ENCODE data around the gene CADPS2. TPM values are rescaled to one million over a fixed set of nuclear protein-coding genes. Genes with fewer than 3 reads are reported as not detected.

CADPS2 gene
- total RNA-seq, 8 experiments from 2014 or later, result 1.3 to 89.1 (median 3.1) TPM

DNA sequence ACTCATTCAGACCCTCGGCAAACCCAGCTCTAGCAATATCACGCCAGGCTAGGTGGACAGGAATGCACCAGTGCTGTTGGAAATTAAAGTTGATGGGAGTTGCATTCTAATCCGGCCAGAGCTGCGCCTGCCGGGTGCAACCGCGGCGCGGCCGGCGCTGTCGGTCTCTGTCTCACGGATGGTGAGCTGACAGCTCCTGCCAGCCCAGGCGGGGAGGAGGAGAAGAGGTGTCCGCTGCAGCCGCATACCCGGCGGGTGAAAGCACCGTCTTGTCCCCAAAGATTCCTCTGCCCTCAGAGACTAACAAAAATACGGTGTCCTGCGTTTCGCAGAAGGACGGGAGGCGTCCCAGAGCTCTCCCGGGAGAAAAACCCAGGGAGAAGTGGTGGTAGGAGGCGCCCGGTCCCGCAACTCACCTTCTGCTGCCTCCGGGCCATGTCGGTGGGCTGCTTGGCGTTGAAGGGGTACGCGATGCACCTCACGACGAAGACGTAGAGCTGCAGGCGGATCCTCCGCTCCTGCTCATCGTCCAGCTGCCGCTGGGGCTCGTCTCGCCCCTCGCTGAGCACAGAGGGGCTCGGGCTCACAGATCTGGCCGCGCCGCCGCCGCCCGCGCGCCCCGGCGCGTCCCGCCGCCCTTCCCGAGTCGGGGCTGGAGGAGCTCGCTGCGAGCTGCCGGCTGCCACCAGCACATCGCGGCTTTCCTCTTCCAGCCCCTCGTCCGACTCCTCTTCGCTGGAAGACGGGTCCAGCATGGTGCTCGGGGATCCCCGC, 490 bp downstream of the CADPS2 start:
- peak overlapping the region; percentile 19 to 75 for H3K27ac ChIP-seq
- no peaks in the 10 kb centered on the region for H3K4me1 ChIP-seq (replicated peaks in 1 of 2)
- peak; percentile 45 to 77 (median 50) for ATAC-seq (replicated peaks in 6 of 8)
- in situ Hi-C loops (cut with MboI; ENCODE audit: low pct_unique_long_range_greater_than_20kb in 2 of 9, low sequenced_read_pairs in 9 of 9, unreplicated experiment in 9 of 9), result loop anchor here in 1 of 9 experiments (25.0 kb wide), 1 partner anchor 277 kb away; no protein-coding TSS in a partner anchor
- WGBS, 10 experiments, result 0 to 8% (median 1%) methylated on average over 1 to 13 of the region's 70 CpGs; no CpG with 5 or more reads in 3 of the 10 experiments
- peak overlapping the region; percentile 69 to 84 (median 76) for H3K4me3 ChIP-seq

GRCh38 chr7:122884186-122884585, 2.1 kb downstream of the CADPS2 start:
- Histone ChIP-seq H3K4me1 (replicated peaks in 1 of 2) (no peaks in the 10 kb centered on the region), H3K4me3 (no peak overlapping the region), H3K27ac (no peak overlapping the region)
- in situ Hi-C loops (cut with MboI; ENCODE audit: low pct_unique_long_range_greater_than_20kb in 2 of 9, low sequenced_read_pairs in 9 of 9, unreplicated experiment in 9 of 9), result loop anchor here in 1 of 9 experiments (25.0 kb wide), 1 partner anchor 278 kb away; no protein-coding TSS in a partner anchor
- WGBS, 10 experiments, result 14 to 70% (median 40%) methylated on average over 1 to 4 of the region's 4 CpGs; no CpG with 5 or more reads in 3 of the 10 experiments
- no peak for ATAC-seq (replicated peaks in 6 of 8)

- in situ Hi-C loops (cut with MboI; ENCODE audit: low pct_unique_long_range_greater_than_20kb in 2 of 9, low sequenced_read_pairs in 9 of 9, unreplicated experiment in 9 of 9), result loop anchor here in 1 of 9 experiments (25.0 kb wide), 1 partner anchor 279 kb away; no protein-coding TSS in a partner anchor
- ATAC-seq (replicated peaks in 6 of 8), result no peak
- Histone ChIP-seq H3K4me3 (no peak overlapping the region), H3K27ac (no peak overlapping the region), H3K4me1 (replicated peaks in 1 of 2) (no peaks in the 10 kb centered on the region)
- 39 to 100% (median 75%) methylated on average over 1 to 3 of the region's 3 CpGs for WGBS, 10 experiments
These were observed 3.1 kb downstream of the CADPS2 start for GRCh38 chr7:122883049-122883680.

DNA sequence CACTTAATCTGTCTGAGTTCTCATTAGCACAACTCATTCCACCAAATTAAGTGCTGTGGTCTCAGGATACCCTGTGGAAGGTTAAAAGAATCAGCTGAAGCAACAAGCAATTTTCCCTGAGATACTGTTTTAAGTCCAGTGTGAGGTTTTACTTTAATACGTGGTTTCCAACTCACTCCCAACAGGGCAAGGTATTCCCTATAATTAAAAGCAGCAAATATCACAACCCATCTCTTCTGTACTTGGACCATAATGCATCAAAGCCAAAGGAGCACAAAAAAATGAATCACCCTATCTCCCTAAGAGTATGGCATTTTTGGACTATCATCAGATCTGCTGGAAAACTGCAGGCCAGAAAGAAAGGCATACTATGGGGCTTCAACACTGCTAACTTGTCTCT, 4.9 kb downstream of the CADPS2 start:
- in situ Hi-C loops (cut with MboI; ENCODE audit: low pct_unique_long_range_greater_than_20kb in 2 of 9, low sequenced_read_pairs in 9 of 9, unreplicated experiment in 9 of 9), result loop anchor here in 1 of 9 experiments (25.0 kb wide), 1 partner anchor 281 kb away; no protein-coding TSS in a partner anchor
- H3K27ac ChIP-seq, result no peak overlapping the region
- no peak for ATAC-seq (replicated peaks in 6 of 8)
- WGBS, 10 experiments, result 29 to 100% (median 85%) methylated on average over 1 of the region's 1 CpG; no CpG with 5 or more reads in 2 of the 10 experiments
- no peaks in the 10 kb centered on the region for H3K4me1 ChIP-seq (replicated peaks in 1 of 2)
- no peak overlapping the region for H3K4me3 ChIP-seq

- in situ Hi-C loops (cut with MboI; ENCODE audit: low pct_unique_long_range_greater_than_20kb in 2 of 9, low sequenced_read_pairs in 9 of 9, unreplicated experiment in 9 of 9), result no loop called here
- ATAC-seq (replicated peaks in 6 of 8), result no peak
- H3K4me3 ChIP-seq, result no peak overlapping the region
- H3K4me1 ChIP-seq (replicated peaks in 1 of 2), result no peaks in the 10 kb centered on the region
- no peak overlapping the region for H3K27ac ChIP-seq
- WGBS, 10 experiments, result 9 to 100% (median 91%) methylated on average over 1 of the region's 1 CpG; no CpG with 5 or more reads in 2 of the 10 experiments
These were observed 17.0 kb downstream of the CADPS2 start for GRCh38 chr7:122869260-122869659.

DNA sequence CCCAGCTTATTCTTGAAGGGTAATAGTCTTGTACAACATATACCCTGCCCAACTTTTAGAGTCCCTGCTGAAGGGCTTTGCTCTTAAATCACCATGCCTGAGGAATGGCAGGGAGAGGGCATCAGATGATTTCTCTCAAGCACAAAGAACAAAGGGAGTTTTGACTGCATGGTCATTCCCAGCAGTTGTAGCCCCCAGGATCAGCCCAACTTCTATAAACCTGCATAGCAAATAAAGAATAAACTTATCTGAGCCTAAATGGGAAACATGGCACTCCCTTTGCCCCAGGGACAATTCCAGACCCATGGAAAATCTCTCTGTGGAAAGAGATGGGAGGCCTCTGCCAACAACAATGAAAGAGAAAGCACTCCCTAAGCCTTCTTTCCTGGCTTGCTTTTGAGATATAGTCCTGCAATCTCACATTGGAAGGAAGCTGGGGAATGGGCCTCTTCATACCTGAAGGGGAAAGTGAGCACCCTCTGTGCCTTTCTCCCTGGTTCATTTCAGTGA, 18.7 kb downstream of the CADPS2 start:
- in situ Hi-C loops (cut with MboI; ENCODE audit: low pct_unique_long_range_greater_than_20kb in 2 of 9, low sequenced_read_pairs in 9 of 9, unreplicated experiment in 9 of 9), result no loop called here
- Histone ChIP-seq H3K27ac (no peak overlapping the region), H3K4me1 (replicated peaks in 1 of 2) (no peaks in the 10 kb centered on the region), H3K4me3 (no peak overlapping the region)
- no peak for ATAC-seq (replicated peaks in 6 of 8)

- Histone ChIP-seq H3K4me1 (replicated peaks in 1 of 2) (no peaks in the 10 kb centered on the region), H3K27ac (no peak overlapping the region), H3K4me3 (no peak overlapping the region)
- 0 to 100% (median 68%) methylated on average over 1 to 3 of the region's 3 CpGs; no CpG with 5 or more reads in 2 of the 10 experiments for WGBS, 10 experiments
- ATAC-seq (replicated peaks in 6 of 8), result no peak
- in situ Hi-C loops (cut with MboI; ENCODE audit: low pct_unique_long_range_greater_than_20kb in 2 of 9, low sequenced_read_pairs in 9 of 9, unreplicated experiment in 9 of 9), result no loop called here
These were observed 21.4 kb downstream of the CADPS2 start for GRCh38 chr7:122864838-122865237.

GRCh38 chr7:122864016-122864415, 22.2 kb downstream of the CADPS2 start:
- Histone ChIP-seq H3K27ac (no peak overlapping the region), H3K4me1 (replicated peaks in 1 of 2) (no peaks in the 10 kb centered on the region), H3K4me3 (no peak overlapping the region)
- 66 to 100% (median 98%) methylated on average over 1 to 2 of the region's 2 CpGs; no CpG with 5 or more reads in 4 of the 10 experiments for WGBS, 10 experiments
- in situ Hi-C loops (cut with MboI; ENCODE audit: low pct_unique_long_range_greater_than_20kb in 2 of 9, low sequenced_read_pairs in 9 of 9, unreplicated experiment in 9 of 9), result no loop called here
- no peak for ATAC-seq (replicated peaks in 6 of 8)

DNA sequence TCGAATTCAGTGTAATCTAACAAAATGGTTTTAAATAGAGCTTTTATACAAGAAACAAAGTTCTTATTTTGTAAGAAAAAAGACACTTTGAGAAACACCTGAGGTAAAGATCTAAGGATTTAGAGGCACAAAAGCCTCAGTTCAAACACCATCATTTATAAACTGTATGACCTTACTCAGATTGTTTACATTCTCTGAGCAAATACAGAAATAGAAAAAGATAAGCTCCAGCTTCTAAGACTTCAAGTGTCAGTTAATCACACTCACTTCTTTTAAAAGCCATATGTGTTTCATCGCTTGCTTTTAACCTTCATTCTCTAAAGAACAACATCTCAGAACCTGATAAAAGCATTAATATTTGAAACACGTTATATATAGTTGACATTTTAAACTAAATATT, 27.9 kb downstream of the CADPS2 start:
- Histone ChIP-seq H3K4me3 (no peak overlapping the region), H3K27ac (no peak overlapping the region), H3K4me1 (replicated peaks in 1 of 2) (peaks cover 4% of the 10 kb centered on the region in 2 donors)
- 7 to 94% (median 86%) methylated on average over 1 to 3 of the region's 3 CpGs for WGBS, 10 experiments
- in situ Hi-C loops (cut with MboI; ENCODE audit: low pct_unique_long_range_greater_than_20kb in 2 of 9, low sequenced_read_pairs in 9 of 9, unreplicated experiment in 9 of 9), result no loop called here
- no peak for ATAC-seq (replicated peaks in 6 of 8)

GRCh38 chr7:122850528-122850927, 35.7 kb downstream of the CADPS2 start:
- ATAC-seq (replicated peaks in 6 of 8), result no peak
- H3K27ac ChIP-seq, result no peak overlapping the region
- in situ Hi-C loops (cut with MboI; ENCODE audit: low pct_unique_long_range_greater_than_20kb in 2 of 9, low sequenced_read_pairs in 9 of 9, unreplicated experiment in 9 of 9), result no loop called here
- H3K4me1 ChIP-seq (replicated peaks in 1 of 2), result peaks cover 0 to 18% of the 10 kb centered on the region in 2 donors
- H3K4me3 ChIP-seq, result no peak overlapping the region

DNA sequence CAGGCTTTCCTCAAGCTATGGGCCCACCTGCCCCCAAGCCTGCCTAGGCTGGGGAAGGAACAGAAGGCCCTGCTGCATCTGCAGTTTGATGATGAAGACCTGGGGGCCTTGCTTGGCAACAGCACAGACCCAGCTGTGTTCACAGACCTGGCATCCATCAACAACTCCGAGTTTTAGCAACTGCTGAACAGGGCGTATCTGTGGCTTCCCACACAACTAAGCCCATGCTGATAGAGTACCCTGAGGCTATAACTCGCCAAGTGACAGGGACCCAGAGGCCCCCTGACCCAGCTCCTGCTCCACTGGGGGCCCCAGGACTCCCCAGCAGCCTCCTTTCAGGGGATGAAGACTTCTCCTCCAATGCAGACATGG, 36.3 kb downstream of the CADPS2 start:
- 33 to 80% (median 75%) methylated on average over 1 to 2 of the region's 3 CpGs; no CpG with 5 or more reads in 7 of the 10 experiments for WGBS, 10 experiments
- peak in 3 of 8 experiments; percentile 37 to 63 (median 44) for ATAC-seq (replicated peaks in 6 of 8)
- Histone ChIP-seq H3K27ac (peak overlapping the region in 1 of 2 donors; percentile 64), H3K4me1 (replicated peaks in 1 of 2) (peaks cover 0 to 18% of the 10 kb centered on the region in 2 donors), H3K4me3 (no peak overlapping the region)
- in situ Hi-C loops (cut with MboI; ENCODE audit: low pct_unique_long_range_greater_than_20kb in 2 of 9, low sequenced_read_pairs in 9 of 9, unreplicated experiment in 9 of 9), result no loop called here

GRCh38 chr7:122849322-122849956, 36.8 kb downstream of the CADPS2 start:
- in situ Hi-C loops (cut with MboI; ENCODE audit: low pct_unique_long_range_greater_than_20kb in 2 of 9, low sequenced_read_pairs in 9 of 9, unreplicated experiment in 9 of 9), result no loop called here

More at GRCh38 chr7:122849322-122849956, 36.8 kb downstream of the CADPS2 start:
- Histone ChIP-seq H3K4me3 (no peak overlapping the region), H3K27ac (peak overlapping the region in 1 of 2 donors; percentile 64), H3K4me1 (replicated peaks in 1 of 2) (peaks cover 0 to 18% of the 10 kb centered on the region in 2 donors)
- ATAC-seq (replicated peaks in 6 of 8), result peak in 3 of 8 experiments; percentile 61 to 79 (median 78)
- WGBS, 10 experiments, result 34 to 92% (median 66%) methylated on average over 2 to 4 of the region's 4 CpGs
